ENCODE results near the gene IDS.

Gene IDS

DNA sequence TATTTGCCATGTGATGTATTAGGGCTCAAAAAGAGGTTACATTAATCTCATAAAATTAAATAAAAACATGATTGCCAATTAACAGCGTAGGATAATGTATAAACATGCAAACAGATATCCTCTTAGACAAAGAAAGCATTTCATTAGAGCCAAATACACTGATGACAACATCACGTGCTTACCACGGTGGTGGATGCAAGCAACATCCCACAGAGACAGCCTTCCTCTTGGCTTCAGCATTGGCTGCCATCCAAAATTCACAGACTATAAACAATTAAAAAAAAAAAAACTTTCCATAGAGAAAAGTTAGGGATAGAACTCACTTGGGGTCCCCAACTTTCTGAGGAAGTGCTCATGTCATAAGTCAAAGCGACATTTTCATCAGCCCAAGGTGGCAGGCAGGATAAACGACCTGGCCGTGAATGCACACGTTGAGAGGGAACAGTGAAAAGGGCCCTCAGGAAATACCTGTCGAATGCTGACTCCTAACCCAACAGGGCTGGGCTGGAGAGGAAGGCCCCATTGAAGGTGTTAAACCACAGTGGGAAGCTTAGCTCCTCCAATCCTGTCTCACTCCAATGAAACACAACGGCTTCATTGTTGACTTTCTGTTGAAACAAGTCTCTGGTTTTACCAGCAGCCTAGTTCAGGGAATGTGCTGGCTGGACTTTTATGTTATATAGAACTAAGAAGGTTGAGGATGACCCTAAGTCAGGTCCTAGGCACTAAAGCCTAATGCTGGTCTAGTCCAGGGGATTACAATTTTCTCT, 48.4 kb downstream of the IDS start:
- DNase-seq = no peak

DNA sequence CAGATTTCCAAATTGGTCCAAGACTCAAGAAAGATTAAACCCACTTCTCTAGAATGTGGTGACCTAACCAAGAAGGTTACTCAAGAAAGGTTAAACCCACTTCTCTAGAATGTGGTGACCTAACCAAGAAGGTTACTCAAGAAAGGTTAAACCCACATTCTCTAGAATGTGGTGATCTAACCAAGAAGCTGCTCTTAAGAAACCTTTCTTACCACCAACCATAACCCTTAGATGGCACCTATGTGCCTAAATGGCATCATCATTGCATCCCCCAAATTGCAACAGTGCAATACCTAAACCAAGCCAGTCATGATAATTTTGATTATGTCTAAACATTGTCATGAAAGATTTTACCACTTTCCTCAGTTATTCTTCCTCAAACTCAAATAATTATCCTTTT, 49.2 kb downstream of the IDS start:
- no peak for DNase-seq

DNA sequence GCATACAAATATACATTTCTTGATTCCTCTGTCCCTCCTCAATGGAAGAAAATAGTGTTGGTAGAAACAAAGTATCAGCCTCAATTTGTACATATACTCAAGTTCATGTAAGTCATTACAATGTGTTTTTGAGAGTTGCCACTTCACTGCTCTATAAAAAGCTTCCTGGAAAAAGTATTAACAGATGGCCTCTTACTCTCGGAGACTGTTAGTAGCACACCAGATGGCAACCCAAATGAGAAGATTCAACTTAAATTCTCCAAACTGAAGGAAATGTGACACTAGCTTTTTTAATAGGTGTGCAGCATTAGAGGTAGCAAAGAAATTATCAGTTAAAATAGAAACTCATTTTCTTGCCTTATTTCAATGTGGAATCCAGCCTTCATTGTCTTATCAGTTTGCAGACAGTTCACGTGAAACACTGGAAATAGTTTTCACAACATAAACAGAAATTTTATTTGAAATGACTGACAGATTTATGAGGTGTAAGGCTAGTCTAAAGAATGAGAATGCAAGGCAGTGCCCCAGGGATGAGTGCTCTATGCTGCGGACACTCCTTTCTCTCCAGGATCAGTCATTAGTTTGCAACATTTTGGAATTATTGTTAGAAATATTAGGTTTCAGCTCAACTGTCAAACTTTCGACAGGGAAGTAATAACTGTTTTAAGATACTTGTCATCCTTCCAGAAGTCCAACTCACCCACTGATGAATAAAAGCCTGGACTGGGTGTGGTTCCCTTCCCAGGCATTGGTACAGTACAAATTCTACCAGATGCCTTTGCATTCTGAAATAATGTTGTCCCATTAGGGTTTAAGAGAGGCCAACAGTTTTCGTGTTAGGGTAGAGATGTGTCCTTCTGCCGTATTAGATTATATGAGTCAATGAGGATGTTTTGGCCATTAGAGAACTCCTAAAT, 50.9 kb downstream of the IDS start:
- peak in 1 of 14 donors; percentile 72 for DNase-seq

DNA sequence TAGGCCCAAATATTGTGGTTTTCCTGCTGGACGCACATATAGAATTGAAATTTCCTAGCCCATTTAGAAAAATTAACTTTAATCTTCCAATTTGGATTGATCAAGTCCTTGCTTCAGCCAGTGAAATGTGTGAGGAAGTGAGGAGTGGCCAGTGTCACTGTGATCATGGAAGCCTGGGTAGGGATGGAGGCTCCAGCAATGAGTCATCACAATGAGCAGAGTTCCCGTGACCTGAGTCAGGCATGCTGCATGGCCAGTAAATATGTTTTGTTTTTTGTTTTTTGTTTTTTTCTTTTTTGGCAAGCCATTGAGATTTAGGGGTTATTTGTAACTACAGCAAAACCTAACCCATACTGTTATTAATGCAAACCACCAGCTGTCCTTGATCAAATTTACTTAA, 52.1 kb downstream of the IDS start:
- peak in 1 of 14 donors; percentile 8 for DNase-seq

DNA sequence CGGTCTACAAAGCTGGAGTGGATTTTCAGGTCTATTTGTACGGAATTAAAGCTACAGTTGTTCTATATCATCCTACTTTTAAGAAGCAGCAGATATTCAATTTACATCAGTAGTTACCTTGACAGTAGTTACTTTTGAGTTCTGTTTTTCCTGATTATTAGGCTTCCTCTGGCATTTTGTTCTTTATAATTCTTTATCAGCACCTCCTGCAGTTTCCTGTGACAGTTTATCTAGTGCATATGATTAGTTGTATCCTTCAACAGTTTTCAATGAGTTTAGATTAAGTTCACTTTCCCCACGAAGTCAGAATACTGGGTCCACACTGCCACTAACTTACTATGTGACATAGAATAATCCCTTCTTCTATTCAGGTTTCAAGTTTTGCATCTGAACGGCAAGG, 71.7 kb downstream of the IDS start:
- DNase-seq = no peak

DNA sequence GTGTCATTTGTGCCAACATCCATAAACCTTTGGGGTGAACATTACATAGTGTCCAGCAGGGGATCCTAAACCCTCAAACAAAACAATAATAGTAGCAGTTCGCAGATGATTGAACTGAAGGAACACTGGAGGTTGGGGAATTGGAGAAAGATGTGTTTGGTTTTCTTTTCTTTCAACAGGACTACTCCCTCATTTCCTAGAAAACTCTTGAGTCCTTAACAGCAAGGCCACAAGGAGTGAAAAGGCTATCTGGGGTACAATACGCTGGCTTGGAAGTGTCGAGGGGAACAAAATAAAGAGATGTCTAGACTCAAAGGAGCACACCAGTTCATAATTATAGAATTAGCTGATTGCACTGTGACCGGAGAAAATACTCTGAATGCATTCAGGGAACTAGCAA, 72.1 kb downstream of the IDS start:
- no peak for DNase-seq
